Measurements from ENCODE around the gene MAGI3.

The MAGI3 gene

DNA sequence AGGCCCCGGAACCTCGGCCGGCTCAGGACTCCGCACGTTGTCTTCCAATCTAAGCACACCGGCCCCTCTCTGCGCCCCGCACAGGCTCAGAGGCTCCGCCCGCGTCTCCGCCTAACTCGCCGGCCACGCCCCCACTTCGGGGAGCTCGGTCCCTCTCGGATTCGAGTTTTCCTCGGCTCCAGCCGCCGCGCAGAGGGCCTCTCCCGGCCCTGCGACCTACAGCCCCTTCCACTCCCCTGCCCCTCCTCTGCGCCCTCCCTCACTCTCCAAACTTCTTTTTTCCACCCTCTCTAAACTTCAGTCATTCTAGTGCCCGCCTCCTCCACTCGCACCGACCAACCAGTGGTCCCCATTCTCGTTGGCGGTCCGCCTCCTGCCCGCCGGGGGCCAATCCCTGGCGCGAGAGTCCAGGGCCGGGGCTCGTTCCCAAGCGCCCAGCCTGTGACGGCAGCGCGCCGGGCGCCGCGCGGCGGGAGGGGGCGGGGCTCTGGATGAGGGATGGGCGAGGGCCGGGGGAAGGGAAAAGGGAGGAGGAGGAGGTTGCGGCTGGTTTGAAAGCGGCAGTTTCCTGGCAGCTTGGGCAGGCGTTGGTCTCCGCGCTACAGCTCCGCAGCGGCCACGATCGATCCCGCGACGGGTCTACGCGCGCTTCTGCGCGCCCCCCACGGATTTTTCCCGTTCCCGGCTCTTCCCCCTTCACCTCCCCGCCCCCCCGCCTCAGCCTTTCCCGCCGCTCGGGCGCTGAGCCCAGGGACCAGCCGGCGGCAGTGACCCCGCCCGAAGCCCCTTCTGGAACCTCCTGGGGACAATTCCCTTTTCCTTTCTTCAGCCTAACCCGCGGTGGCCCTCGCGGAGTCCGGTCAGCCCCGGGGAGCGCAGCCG lies at the start of gene MAGI3:
MAGI3 (plus strand) TSS at position 563 of the 882 bp plus-strand sequence. CDS start 519 bp downstream, outside the sequence.
- peak; percentile 97 for DNase-seq

DNA sequence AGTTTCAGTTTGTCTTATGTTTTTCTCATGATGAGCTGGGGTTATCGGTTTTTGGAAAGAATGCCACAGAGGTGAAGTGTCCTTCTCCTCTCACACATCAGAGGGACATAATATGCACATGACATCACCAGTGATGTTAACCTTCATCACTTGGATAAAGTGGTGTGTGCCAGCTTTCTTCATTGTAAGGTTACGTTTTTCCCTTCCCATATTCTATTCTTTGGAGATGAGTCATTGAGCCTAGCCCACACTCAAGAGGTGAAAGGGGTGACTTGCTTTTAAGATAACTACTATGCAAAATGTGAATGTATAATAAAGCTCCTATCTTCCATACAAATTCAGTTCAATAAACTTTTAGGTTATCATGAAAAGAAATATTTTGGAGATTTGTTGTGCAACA lies 36.7 kb upstream of the MAGI3 start:
- no peak for DNase-seq

DNA sequence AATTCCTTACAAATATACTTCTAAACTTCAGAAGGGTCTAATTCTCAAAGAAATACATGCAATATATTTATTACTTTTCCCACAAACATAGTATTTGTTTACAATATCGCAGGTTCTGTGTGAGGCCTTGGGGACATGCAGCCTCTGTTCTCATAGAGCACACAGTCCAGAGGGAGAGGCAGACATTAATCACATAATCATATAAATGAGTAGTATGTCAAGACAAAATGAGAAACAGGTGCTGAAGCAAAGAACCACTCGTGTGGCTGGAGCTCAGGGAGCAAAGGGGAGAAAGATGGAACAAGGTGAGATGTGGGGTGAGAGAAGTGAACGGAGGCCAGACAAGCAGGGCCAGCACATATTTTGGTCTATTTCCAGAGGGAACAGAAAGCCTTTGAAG lies 26.4 kb upstream of the MAGI3 start:
- no peak for DNase-seq

DNA sequence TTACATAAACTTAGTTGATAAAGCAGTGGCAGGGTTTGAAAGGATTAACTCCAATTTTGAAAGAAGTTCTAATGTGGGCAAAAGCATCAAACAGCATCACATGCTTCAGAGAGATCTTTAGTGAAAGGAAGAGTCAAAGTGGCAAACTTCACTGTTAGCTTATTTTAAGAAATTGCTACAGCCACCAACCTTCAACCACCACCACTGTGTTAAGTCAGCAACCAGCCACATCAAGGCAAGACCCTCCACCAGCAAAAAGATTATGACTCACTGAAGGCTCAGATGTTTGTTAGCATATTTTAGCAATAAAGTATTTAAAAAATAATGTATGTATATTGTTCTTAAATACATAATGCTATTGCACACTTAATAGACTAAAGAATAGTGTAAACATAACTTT lies 21.3 kb upstream of the MAGI3 start:
- DNase-seq: no peak

- DNase-seq: no peak
These were observed 20.6 kb upstream of the MAGI3 start for GRCh38 chr1:113369699-113370098.

- no peak for DNase-seq
These were observed 19.4 kb upstream of the MAGI3 start for GRCh38 chr1:113370868-113371267.

DNA sequence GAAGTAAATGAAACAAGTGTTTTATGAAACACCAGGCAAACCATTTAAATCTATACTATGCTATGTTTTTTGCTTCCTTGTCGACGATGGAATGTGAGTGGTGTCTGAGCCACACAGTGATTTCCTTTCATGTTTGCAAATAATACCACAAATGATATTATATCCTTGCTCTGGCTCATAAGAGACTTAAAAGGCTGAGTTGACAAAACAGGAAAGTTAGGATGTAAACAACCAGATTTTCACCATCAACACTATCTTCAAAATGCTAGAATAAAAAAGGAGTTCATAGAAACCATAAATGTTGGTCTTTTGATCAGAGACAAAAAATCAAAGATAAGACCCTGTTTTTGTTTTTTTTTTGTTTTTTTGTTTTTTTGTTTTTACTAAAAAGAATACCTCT lies 17.8 kb upstream of the MAGI3 start:
- DNase-seq: no peak

- no peak for DNase-seq
These were observed 16.7 kb upstream of the MAGI3 start for GRCh38 chr1:113373644-113374043.

- DNase-seq: no peak
These were observed 14.4 kb upstream of the MAGI3 start for GRCh38 chr1:113375878-113376277.

DNA sequence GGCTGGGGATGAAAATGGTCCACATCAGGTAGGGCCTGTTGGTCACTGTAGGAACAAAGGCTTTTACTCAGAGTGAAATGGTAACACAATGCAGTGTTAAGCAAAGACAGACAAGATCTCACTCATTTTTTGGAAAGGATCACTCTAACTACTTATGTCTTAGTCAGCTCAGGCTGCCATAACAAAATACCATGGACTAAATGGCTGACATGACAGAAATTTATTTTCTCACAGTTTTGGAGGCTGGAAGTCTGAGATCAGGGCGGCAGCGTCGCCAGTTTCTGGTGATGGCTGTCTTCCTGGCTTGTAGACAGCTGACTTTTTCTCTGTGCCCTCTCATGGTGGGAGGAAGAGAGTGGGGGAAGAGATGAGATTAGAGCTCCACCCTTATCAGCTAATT lies 10.2 kb upstream of the MAGI3 start:
- DNase-seq: no peak

DNA sequence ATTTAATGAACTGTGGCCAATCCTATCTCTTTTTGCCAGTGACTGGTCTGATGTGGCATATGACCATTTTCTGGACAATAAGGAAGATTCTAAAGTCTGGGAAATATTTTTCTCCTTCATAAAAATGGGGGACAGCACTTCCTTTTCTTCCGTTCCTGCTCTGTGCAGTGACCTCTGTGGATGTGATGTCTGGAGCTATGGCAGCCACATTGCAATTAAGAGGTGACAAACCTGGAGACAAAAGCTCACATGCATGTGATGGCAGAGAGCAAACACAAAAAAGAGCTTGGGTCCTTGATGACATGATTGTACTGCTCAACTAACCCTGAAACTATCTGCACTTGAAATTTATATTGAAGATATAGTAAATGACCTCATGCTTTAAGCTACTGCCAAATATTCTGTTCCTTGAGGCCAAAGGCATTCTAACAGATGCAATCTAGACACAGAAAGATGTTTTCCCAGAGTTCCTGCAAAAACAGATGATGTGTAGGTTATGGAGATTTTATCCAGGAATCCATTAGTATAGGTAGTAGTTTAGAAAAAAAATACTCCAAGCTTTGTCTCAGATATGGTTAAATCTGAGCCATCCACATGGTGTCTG lies 2.2 kb upstream of the MAGI3 start:
- no peak for DNase-seq

DNA sequence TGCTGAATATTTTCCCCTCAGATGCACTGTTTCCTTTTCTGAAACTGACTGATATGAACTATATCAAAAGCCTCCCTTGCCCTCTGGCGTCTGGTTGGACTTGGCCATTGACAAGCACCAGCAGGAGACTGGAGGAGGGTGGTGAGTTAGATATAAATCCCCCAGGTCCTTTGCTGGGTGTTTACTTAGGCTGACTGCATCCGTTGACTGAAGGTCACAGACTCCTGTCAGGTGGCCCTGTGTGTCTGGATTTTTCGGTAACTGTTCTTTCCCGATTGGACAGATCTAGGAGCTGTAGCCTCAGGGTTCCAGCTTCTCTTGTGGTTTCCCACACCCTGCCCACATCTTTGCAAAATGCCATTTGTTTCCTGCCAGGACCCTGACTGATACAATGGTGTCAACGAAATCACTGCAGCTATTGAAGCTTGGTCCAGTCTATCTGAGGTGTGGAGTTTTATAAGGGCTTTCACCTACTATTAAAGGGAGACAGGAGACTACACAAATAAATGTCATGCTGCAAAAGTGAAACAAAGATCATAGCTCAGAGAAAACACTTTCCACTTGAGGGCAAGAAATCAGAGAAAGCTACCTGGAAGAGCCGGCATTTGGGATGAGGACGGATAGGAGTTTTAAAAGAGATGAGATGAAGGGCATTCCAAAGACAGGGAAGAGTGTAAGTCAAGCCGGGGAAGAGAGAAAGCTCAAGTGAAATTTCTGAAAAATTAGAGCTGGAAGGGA lies 1.5 kb upstream of the MAGI3 start:
- peak; percentile 5 for DNase-seq

DNA sequence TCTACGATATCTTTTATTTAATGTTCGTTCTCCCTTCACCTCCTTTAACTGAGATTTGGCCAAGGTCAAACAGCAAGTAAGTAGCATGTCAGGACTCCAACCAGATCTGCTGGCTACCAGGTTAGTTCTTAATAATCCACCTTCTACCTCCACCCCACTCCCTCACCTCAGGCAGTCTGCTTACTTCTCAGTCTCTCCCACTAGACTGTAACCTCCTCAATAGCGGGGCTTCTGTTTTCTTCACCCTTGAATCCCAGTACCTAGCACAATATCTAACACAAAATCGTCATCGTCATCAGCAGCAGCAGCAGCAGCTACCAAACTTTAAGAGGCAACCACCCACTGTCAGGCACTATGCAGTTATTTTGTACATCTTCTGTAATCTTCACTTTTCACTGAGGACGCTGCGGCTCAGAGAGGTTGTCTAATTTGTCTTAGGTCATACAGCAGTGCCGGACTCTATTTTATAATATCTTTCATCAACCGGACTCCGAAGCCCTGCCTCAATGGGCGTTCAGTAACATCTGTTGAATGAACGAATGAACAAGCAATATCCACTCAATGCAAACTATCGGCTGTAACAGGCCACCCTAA lies 859 bp upstream of the MAGI3 start:
- peak; percentile 7 for DNase-seq

DNA sequence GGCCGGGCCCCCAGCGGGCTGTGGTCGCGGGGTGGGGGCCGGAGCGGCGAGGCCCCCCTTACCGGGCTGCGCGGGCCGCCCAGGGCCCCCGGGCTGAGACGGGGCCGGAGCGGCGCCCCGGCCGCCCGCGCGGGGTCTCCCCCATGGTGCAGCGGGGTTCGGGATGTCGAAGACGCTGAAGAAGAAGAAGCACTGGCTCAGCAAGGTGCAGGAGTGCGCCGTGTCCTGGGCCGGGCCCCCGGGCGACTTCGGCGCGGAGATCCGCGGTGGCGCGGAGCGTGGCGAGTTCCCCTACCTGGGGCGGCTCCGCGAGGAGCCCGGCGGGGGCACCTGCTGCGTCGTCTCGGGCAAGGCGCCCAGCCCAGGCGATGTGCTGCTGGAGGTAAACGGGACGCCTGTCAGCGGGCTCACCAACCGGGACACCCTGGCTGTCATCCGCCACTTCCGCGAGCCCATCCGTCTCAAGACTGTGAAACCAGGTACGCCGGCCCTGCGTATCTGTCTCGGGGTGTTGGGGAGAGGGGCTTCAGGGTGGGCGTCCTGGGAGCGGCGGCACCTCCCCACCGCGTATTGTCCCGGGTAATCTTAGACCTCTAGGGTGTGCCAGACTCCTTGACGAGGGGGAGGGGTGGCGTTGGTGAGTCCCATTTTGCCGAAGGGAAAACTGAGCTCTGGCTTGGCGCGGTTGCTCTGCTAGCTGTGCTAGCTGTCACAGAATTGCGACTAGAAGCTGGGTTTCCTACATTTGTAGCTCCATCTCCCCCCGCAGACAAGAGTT lies 745 bp downstream of the MAGI3 start:
- DNase-seq: peak; percentile 68

DNA sequence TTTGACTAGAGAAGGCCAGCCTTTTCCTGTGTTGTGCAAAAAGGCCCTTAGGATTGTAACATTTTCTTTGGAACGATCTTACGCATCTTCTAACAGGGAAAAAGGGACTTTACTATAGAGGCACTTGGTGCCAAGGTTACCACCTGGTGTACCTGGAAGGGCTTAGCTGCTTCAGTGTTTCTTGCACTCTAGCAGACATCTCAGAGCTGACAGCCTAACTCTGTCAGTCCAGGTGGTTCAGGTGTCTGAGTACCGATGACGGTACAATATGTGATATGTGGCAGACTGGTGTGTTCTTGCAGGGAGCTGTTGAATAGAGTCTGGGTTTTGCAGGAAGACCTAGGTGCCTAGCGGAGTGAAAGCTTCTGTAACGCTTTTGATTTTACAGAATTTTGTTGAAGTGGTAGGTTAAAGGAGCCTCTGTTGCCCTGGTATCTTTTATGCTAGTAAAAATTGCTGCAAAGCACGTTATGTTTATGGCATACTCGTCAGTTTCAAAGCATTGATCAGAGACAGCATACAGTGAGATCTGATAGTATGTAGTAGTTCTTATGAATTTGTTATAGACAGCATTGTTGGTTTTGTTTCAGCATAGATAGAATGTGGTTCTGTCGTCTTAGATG lies 1.4 kb downstream of the MAGI3 start:
- no peak for DNase-seq

DNA sequence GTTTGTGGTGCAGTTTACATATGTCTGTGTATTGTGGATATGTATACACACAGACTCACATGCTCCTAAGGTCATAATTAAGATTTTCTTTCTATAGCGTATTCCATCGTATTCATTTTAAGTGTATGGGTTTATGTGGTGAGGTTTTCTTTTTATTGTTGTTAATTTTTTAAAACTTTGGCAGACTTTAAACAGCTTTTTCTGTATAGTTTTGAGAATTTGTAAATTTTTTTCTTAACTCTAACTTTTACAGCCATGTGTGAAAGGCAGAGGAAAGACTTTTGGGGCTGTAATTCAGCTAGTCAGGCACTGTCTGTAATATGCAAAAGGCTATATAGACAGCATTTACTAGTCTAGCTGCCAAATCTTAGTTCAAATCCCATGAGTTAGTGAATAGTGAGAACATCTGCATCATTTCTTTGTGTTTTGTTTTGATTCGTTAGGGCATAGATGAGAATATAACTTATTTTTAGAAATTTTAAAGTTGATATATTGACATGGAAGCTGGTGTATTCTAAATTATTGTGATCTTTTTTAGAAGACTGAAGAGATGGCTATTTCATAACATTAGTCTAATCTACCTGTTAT lies 2.3 kb downstream of the MAGI3 start:
- no peak for DNase-seq

GRCh38 chr1:113394043-113394862 lies 3.9 kb downstream of the MAGI3 start:
- DNase-seq: no peak

GRCh38 chr1:113394863-113395259 lies 4.5 kb downstream of the MAGI3 start:
- DNase-seq: no peak

DNA sequence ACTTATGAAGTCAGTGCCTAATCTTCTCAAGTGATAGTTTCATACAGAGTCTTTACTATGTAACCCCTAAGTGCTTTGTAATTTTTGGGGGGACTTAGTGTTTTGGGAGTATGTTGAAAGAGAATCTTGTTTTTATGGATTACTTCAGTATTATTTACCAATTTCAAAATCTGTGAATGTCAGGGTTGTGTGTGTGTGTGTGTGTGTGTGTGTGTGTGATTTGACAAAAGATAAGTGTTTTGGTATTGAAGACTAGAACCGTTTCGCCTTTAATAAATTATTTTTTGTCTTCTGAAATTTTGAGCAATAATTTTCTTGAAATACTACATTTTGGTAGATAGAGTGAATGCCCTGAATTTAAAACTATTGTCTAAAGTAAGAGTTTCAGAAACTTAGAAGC lies 5.8 kb downstream of the MAGI3 start:
- DNase-seq: no peak

GRCh38 chr1:113396585-113396984 lies 6.3 kb downstream of the MAGI3 start:
- DNase-seq: no peak

GRCh38 chr1:113399062-113399583 lies 8.8 kb downstream of the MAGI3 start:
- no peak for DNase-seq

Measured in stimulated activated CD4-positive, alpha-beta T cell treated with anti-CD3 and anti-CD28 coated beads, Interleukin-15, amount 100 ng/mL, for 24 hours (primary cell).